ENCODE measurements around the gene RARB.
A peak's percentile ranks its signal among the peaks of the same experiment; 100 is the strongest.

RARB gene

GRCh38 chr3:25583343-25583742 is 155.3 kb downstream of the RARB start:
- in situ Hi-C loops (cut with HindIII; ENCODE audit: low sequenced_read_pairs), result no loop called here
- TF ChIP-seq CTCF (IDR thresholded peaks at IDR 0.05; ENCODE audit: low read depth, low read length), result no peak
- no peak overlapping the region for H3K4me3 ChIP-seq (ENCODE audit: low read depth, low read length)
- DNase-seq (ENCODE audit: low read depth, low spot score), result no peak

GRCh38 chr3:25584011-25584789 is 156.1 kb downstream of the RARB start:
- H3K4me3 ChIP-seq (ENCODE audit: low read depth, low read length), result no peak overlapping the region
- no peak for DNase-seq (ENCODE audit: low read depth, low spot score)
- in situ Hi-C loops (cut with HindIII; ENCODE audit: low sequenced_read_pairs), result no loop called here
- no peak for TF ChIP-seq CTCF (IDR thresholded peaks at IDR 0.05; ENCODE audit: low read depth, low read length)

- no peak for TF ChIP-seq CTCF (IDR thresholded peaks at IDR 0.05; ENCODE audit: low read depth, low read length)
- in situ Hi-C loops (cut with HindIII; ENCODE audit: low sequenced_read_pairs), result no loop called here
- DNase-seq (ENCODE audit: low read depth, low spot score), result peak; percentile 25
- no peak overlapping the region for H3K4me3 ChIP-seq (ENCODE audit: low read depth, low read length)
Measured at GRCh38 chr3:25585361-25586166, 157.5 kb downstream of the RARB start.

- in situ Hi-C loops (cut with HindIII; ENCODE audit: low sequenced_read_pairs), result no loop called here
- no peak for TF ChIP-seq CTCF (IDR thresholded peaks at IDR 0.05; ENCODE audit: low read depth, low read length)
- no peak overlapping the region for H3K4me3 ChIP-seq (ENCODE audit: low read depth, low read length)
- DNase-seq (ENCODE audit: low read depth, low spot score), result no peak
Measured at GRCh38 chr3:25586167-25586505, 158.1 kb downstream of the RARB start.

DNA sequence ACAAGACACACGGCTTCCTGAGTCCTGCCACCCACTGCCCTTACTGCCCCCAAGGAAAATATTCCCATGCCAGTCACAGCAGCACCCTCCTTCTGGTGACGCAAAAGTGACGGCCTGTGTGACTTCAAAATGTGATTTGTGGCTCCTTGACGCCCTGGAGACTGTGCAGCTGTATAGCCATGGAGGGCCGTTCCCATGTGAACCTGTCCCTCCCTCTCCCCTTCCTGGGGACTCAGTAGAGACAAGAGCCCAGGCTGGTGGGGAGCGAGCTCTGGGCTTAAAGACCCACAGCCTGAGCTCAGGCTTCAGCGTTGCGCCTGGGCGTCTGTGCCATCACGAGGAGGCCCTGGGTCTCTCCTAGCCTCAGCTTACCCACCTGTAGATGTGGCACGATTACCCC is 158.5 kb downstream of the RARB start:
- no peak for TF ChIP-seq CTCF (IDR thresholded peaks at IDR 0.05; ENCODE audit: low read depth, low read length)
- DNase-seq (ENCODE audit: low read depth, low spot score), result no peak
- no peak overlapping the region for H3K4me3 ChIP-seq (ENCODE audit: low read depth, low read length)
- in situ Hi-C loops (cut with HindIII; ENCODE audit: low sequenced_read_pairs), result no loop called here

- in situ Hi-C loops (cut with HindIII; ENCODE audit: low sequenced_read_pairs), result no loop called here
- no peak for TF ChIP-seq CTCF (IDR thresholded peaks at IDR 0.05; ENCODE audit: low read depth, low read length)
- no peak for DNase-seq (ENCODE audit: low read depth, low spot score)
- no peak overlapping the region for H3K4me3 ChIP-seq (ENCODE audit: low read depth, low read length)
Measured at GRCh38 chr3:25587094-25587493, 159.0 kb downstream of the RARB start.
